ENCODE data around the gene COP1. TPM values are rescaled to one million over a fixed set of nuclear protein-coding genes. Genes with fewer than 3 reads are reported as not detected.
A peak's percentile ranks its signal among the peaks of the same experiment; 100 is the strongest.

The COP1 gene
- polyA plus RNA-seq, 3 donors = 44.0 to 74.2 (median 68.6) TPM

DNA sequence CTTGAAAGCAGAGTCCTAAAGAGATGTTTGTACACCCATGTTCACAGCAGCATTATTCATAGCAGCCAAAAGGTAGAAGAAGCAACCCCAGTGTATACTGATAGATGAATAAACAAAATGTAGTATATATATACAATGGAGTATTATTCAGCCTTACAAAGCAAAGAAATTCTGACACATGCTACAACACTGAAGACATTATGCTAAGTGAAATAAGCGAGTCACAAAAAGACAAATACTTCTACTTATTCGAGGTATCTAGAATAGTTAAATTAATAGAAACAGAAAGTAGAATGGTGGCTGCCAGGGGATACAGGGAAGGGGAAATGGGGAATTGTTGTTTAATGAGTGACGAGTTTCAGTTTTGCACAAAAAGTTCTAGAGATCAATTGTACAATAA is 23.5 kb downstream of the COP1 start:
- H3K4me2 ChIP-seq (replicated peaks; ENCODE audit: extremely low read depth, low read length, poor library complexity, severe bottlenecking) = no peak overlapping the region
- no peak overlapping the region for H3K9ac ChIP-seq (ENCODE audit: insufficient read depth, low read length, poor library complexity, severe bottlenecking)
- H3K27me3 ChIP-seq (ENCODE audit: control insufficient read depth in 2 of 2, insufficient read depth in 2 of 2, low read length in 2 of 2) = no peaks in the 10 kb centered on the region
- H3K4me1 Mint-ChIP-seq = peaks cover 33% of the 10 kb centered on the region
- peaks cover 99% of the 10 kb centered on the region for H3K79me2 ChIP-seq (ENCODE audit: insufficient read depth, low read length)
- no peak overlapping the region for H3K4me3 Mint-ChIP-seq
- H3K4me1 ChIP-seq (ENCODE audit: control insufficient read depth in 1 of 2, insufficient read depth in 2 of 2, low read length in 2 of 2) = peaks cover 3% of the 10 kb centered on the region in 2 donors
- H3K27ac Mint-ChIP-seq = peak overlapping the region in 6 of 7 donors; percentile 15 to 82 (median 66)
- DNase-seq = peak in 1 of 3 donors; percentile 12
- TF ChIP-seq, protein P1, sequence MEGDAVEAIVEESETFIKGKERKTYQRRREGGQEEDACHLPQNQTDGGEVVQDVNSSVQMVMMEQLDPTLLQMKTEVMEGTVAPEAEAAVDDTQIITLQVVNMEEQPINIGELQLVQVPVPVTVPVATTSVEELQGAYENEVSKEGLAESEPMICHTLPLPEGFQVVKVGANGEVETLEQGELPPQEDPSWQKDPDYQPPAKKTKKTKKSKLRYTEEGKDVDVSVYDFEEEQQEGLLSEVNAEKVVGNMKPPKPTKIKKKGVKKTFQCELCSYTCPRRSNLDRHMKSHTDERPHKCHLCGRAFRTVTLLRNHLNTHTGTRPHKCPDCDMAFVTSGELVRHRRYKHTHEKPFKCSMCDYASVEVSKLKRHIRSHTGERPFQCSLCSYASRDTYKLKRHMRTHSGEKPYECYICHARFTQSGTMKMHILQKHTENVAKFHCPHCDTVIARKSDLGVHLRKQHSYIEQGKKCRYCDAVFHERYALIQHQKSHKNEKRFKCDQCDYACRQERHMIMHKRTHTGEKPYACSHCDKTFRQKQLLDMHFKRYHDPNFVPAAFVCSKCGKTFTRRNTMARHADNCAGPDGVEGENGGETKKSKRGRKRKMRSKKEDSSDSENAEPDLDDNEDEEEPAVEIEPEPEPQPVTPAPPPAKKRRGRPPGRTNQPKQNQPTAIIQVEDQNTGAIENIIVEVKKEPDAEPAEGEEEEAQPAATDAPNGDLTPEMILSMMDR (IDR thresholded peaks at IDR 0.05) = no peak
- H3K9me3 ChIP-seq (replicated peaks in 1 of 2; ENCODE audit: control insufficient read depth in 1 of 2, insufficient read depth in 1 of 2, low read length in 2 of 2) = no peaks in the 10 kb centered on the region
- no peak overlapping the region for H3K4me3 ChIP-seq (replicated peaks in 1 of 3; ENCODE audit: low read depth in 2 of 3, low read length in 3 of 3)
- peaks cover 100% of the 10 kb centered on the region for H4K20me1 ChIP-seq (ENCODE audit: insufficient read depth, low read length)
- no CpG with 5 or more reads among the region's 3 CpGs for WGBS (ENCODE audit: insufficient coverage)
- peaks cover 0 to 4% (median 0%) of the 10 kb centered on the region in 3 donors for H3K27me3 Mint-ChIP-seq (ENCODE audit: low read depth in 3 of 3)
- H3K36me3 Mint-ChIP-seq = peaks cover 33 to 35% of the 10 kb centered on the region in 2 donors
- H3K36me3 ChIP-seq (replicated peaks in 1 of 2; ENCODE audit: control insufficient read depth in 1 of 2, insufficient read depth in 2 of 2, low read length in 2 of 2) = peaks cover 22 to 48% of the 10 kb centered on the region in 2 donors
- H3K27ac ChIP-seq (ENCODE audit: low read depth in 1 of 2, low read length in 2 of 2) = peak overlapping the region in 1 of 2 donors; percentile 61
- no peak overlapping the region for H2AFZ ChIP-seq (ENCODE audit: insufficient read depth, low read depth, low read length, poor library complexity, severe bottlenecking)
- intact Hi-C loops (cut with micrococcal nuclease) = no loop called here
- H3K9me3 Mint-ChIP-seq = no peaks in the 10 kb centered on the region

- Histone ChIP-seq H4K20me1 (ENCODE audit: insufficient read depth, low read length) (peaks cover 99% of the 10 kb centered on the region), H3K79me2 (ENCODE audit: insufficient read depth, low read length) (peaks cover 98% of the 10 kb centered on the region), H3K27me3 (ENCODE audit: control insufficient read depth in 2 of 2, insufficient read depth in 2 of 2, low read length in 2 of 2) (no peaks in the 10 kb centered on the region), H3K4me3 (replicated peaks in 1 of 3; ENCODE audit: low read depth in 2 of 3, low read length in 3 of 3) (no peak overlapping the region), H3K4me1 (ENCODE audit: control insufficient read depth in 1 of 2, insufficient read depth in 2 of 2, low read length in 2 of 2) (no peaks in the 10 kb centered on the region), H3K9me3 (replicated peaks in 1 of 2; ENCODE audit: control insufficient read depth in 1 of 2, insufficient read depth in 1 of 2, low read length in 2 of 2) (no peaks in the 10 kb centered on the region), H3K9ac (ENCODE audit: insufficient read depth, low read length, poor library complexity, severe bottlenecking) (no peak overlapping the region), H2AFZ (ENCODE audit: insufficient read depth, low read depth, low read length, poor library complexity, severe bottlenecking) (no peak overlapping the region), H3K4me2 (replicated peaks; ENCODE audit: extremely low read depth, low read length, poor library complexity, severe bottlenecking) (no peak overlapping the region), H3K36me3 (replicated peaks in 1 of 2; ENCODE audit: control insufficient read depth in 1 of 2, insufficient read depth in 2 of 2, low read length in 2 of 2) (peaks cover 53 to 85% of the 10 kb centered on the region in 2 donors), H3K27ac (ENCODE audit: low read depth in 1 of 2, low read length in 2 of 2) (no peak overlapping the region)
- Mint-ChIP-seq H3K36me3 (peaks cover 52 to 69% of the 10 kb centered on the region in 2 donors), H3K27me3 (ENCODE audit: low read depth in 3 of 3) (peaks cover 0 to 2% (median 0%) of the 10 kb centered on the region in 3 donors), H3K4me1 (peaks cover 4% of the 10 kb centered on the region), H3K4me3 (no peak overlapping the region), H3K27ac (peak overlapping the region in 6 of 7 donors; percentile 1 to 76 (median 52)), H3K9me3 (peaks cover 0 to 4% (median 0%) of the 10 kb centered on the region in 7 donors)
- DNase-seq = no peak
- TF ChIP-seq, protein P1 (IDR thresholded peaks at IDR 0.05) = no peak
- WGBS (ENCODE audit: insufficient coverage) = 100% methylated on average over 2 of the region's 5 CpGs
- intact Hi-C loops (cut with micrococcal nuclease) = no loop called here
Observed at GRCh38 chr1:176178316-176178715, 28.8 kb downstream of the COP1 start.

Data from CD14-positive monocyte (primary cell).